ENCODE results near the gene CCNH.

DNA sequence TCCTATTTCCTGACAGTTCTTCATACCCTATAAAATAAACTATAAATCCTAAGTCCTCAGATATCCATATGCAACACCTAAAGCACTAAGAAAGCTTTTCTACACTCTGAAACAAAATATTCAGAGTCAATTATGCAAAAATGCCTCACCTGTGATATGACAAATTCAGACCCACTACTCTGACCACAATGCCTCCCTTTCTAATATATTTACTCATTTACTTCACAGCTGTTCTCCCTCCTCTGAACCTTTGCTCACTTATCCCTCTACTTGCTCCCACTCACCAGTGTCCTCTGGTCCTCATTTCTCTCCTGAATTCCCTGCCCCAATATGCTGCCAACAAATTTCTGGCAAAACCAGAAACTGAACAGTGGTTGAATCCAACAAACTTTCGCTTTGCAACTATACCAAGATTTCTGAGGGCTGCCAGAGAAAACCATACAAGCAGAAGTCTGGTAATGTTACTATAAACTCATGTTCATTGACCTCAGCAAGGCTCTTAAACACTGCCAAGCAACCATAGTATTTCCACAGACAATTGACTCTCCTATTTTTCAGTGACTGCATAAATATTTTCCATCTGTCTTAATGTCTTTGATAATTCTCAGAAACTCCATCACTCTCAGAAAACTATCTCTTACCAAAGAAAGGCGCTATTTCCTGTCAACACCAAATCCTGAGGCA is 7.1 kb downstream of the CCNH start:
- no peak for TF ChIP-seq POLR2A (IDR thresholded peaks at IDR 0.05)
- TF ChIP-seq, protein P1, sequence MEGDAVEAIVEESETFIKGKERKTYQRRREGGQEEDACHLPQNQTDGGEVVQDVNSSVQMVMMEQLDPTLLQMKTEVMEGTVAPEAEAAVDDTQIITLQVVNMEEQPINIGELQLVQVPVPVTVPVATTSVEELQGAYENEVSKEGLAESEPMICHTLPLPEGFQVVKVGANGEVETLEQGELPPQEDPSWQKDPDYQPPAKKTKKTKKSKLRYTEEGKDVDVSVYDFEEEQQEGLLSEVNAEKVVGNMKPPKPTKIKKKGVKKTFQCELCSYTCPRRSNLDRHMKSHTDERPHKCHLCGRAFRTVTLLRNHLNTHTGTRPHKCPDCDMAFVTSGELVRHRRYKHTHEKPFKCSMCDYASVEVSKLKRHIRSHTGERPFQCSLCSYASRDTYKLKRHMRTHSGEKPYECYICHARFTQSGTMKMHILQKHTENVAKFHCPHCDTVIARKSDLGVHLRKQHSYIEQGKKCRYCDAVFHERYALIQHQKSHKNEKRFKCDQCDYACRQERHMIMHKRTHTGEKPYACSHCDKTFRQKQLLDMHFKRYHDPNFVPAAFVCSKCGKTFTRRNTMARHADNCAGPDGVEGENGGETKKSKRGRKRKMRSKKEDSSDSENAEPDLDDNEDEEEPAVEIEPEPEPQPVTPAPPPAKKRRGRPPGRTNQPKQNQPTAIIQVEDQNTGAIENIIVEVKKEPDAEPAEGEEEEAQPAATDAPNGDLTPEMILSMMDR (IDR thresholded peaks at IDR 0.05), result no peak
